A204.1 (cell line): ENCODE data around the gene ABCC6.
"Not testable (repeated sequence)": the region's sequence is repeated elsewhere in the genome, so short reads cannot be mapped to it uniquely, and the experiment has no call there.

Experiments
- FAIRE-seq: peaks from 2 replicates; lab custom pipeline; 2012; peaks lifted over from hg19 to GRCh38; lab: Jason Lieb, UNC

Gene ABCC6

DNA sequence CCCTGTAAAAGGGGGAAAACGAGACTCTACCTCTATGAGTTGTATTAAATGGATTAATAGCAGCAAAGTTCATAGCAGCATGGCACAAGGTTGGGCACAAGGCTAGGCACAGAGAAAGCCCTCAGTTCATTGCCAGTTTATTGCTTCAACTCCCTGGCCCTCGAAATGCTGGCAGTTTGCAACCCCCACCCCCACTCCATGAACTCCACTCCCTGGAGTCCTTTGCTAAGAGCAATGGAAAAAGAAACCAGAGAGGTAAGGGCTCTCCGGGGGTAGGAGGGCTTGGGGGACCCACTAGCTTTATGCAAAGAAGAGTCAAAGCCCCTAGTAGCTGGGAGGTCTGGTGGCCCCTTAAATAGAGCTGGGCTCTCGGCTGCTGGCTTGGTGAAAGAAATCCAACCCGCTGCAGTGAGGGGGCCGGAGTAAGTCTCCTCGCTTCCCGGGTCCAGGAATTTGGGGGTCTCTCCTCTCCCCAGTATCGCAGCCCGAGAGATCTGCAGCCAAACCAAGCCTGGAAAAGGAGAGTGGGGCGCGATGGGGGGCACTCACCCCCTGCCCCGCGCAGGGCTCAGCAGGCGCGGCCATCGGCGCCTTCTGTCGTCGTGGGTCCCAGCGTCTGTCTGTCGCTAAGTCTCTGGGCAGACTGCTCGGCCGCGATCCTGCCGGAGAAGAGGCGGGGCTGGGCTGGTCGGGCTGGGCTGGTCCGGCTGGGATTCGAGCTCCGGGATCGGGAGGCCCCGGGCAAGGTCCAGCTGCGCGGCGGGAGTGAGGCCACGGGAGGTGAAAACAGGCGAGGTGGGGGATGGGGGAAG, at the start of gene ABCC6:
Gene ABCC6, minus strand, starts transcription at position 645 of the 812 bp plus-strand sequence. Its CDS starts 60 bp downstream, at position 585.
- not testable (repeated sequence) for FAIRE-seq

DNA sequence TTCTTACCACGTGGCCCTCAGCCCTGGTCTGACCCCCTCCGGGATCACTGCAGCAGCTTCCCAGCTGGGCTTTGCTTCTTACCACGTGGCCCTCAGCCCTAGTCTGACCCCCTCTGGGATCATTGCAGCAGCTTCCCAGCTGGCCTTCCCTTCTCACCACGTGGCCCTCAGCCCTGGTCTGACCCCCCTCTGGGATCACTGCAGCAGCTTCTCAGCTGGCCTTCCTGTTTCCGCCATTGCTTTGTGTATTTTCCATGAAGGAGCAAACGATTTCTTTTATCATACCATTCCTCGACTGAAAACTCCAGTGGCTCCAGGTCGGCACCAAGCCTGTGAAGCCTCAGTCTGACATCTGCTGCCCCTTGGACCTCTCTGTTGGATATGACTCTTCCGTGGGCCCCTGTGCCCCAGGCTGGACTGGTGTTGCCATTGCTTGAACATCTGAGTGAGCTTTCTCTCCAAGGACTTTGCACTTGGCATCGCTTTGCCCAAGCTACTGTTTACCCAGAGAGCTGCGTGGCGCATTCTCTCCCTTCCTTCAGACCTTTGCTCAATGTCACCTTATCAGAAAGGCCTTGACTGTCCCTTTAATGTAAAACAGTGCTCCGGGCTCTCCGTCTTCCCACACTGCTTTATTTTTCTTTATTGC, 49.4 kb upstream of the ABCC6 start:
- FAIRE-seq: not testable (repeated sequence)

DNA sequence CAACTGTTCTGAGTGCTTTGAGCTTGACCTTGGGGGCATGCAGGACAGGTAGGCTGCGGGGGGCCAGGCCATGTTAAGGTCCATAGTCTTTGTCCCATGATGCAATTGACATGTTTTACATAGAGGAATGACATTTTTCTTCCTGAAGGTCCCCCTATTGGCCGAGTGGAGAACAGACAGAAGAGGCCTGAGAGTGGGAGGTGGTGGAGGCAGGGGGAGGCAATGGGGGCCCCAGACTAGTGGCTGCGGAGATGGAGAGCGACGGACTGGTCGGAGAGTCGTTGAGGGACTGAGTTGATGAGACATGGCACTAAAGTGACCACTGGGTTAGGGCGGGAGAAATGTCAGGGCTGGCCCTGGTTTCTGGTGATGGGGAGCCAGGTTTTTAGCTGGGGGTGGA, 48.4 kb upstream of the ABCC6 start:
- FAIRE-seq: not testable (repeated sequence)

DNA sequence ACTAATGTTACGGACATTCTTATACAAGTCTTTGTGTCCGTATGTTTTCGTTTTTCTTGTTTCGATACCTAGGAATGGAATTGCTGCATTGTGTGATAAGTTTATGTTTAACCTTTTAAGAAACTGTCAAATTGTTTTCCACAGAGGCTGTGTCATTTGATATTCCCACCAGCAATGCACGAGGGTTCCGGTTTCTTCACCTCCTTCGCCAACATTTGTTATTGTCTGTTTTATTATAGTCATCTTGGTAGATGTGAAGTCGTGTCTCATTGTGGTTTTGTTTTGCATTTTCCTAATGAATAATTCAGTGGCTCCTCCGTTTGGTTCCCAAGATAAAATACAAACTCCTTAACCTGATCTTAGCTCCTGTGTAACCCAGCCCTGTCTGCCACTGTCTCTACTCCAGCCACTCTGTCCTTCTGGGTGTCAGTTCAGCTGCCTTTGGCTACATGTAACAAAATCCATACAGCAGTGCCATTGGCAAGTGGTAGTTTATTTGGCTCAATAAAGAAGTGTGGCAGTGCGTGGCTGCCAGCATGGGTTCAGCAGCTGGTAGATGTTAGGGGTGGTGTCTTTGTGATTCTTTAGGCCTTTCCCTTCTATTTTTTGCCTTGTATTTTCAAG, 45.0 kb upstream of the ABCC6 start:
- not testable (repeated sequence) for FAIRE-seq

DNA sequence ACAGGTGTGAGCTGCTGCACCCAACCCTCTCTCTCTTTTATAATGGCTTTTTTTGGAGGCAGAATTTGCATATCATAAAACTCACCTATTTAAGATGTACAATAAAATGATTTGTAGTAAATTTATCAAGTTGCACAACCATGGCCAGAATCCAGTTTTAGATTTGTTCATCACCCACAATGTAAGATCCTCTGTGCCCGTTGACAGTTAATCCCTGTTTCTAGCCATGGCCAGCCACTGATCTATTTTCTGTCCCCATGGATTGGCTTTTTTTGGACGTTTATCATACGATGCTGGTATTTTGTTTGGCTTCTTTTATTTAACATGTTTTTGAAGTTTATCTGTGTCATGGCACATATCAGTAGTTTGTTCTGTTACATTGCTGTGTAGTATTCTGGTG, 44.4 kb upstream of the ABCC6 start:
- FAIRE-seq: not testable (repeated sequence)

DNA sequence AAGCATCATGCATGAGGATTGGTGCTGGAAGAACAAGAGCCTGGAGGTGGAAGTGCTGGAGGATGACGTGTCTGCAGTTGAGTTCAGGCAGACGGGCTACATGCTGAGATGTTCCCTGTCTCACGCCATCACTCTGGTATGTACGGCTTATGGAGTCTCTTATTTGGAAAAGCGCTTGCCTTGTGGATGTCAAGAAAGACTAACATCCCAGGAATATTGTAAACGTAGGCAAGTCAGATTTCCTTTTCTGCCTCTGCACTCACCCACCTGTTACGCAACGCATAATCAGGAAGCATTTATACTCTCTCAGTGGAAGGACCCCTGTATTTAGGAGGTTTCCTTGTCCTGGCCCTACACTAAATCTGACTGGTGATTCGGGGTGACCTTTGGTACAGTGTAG, 41.8 kb upstream of the ABCC6 start:
- not testable (repeated sequence) for FAIRE-seq

DNA sequence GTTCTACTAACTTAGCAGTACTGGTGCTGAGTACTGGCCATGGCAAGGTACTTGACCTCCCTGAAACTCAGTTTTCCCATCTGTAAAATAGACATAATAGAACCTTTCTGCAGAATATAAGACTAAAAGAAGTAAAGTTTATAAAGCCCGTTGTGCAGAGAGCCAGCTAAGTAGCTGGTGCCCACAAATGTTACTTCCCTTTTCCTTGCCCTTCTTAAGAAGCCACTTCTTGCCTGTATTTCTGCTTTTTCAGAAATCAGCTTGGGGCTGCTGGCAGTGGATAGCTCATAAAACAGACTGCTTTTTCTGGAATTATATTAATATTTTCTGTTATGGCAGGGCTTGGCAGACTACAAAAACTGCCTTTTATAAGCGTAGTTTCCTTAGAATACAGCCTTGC, 40.7 kb upstream of the ABCC6 start:
- FAIRE-seq: not testable (repeated sequence)

DNA sequence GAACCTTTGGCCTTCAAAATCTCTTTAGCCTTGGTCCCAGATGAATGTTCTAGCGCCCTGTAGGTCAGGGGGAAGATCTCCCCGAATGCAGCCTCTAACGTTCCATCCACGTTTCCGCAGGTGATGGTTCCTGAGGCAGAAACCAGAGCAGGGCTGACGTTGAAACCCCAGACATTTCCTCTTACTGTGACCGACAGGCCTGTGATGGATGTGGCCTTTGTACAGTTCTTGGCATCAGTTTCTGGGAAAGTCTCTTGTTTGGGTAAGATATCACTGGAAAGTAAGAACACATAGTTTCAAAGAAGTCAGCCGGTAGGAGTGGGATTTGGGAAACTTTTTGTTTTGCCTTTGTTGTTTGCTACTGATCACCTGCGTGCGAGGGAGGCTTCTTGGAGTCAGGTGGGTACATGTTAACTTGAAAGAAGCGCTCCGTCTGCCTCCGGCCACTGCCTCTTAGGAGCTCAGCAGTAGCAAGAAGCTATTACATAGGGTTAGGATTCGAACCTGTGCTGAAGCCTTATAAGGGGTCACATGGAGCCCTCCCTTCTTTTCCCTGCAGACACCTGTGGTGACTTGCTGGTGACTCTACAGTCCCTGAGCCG, 39.8 kb upstream of the ABCC6 start:
- FAIRE-seq: not testable (repeated sequence)

DNA sequence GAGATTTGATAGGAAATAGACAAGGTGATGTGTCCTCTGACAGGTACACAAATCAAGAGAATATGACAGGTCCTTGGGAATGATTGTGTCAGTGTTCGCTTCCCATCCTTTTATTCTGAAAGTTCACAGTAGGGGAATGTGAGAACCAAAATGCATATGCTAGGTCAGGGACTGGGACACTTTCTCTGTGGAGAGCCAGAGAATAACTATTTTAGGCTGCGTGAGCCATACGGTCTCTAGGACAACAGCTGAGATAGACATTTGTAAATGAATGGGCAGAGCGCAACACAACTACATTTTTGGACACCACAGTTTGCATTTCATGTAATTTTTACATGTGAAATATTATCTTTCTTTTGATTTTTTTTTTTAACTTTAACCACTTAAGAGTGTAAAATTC, 36.7 kb upstream of the ABCC6 start:
- not testable (repeated sequence) for FAIRE-seq

DNA sequence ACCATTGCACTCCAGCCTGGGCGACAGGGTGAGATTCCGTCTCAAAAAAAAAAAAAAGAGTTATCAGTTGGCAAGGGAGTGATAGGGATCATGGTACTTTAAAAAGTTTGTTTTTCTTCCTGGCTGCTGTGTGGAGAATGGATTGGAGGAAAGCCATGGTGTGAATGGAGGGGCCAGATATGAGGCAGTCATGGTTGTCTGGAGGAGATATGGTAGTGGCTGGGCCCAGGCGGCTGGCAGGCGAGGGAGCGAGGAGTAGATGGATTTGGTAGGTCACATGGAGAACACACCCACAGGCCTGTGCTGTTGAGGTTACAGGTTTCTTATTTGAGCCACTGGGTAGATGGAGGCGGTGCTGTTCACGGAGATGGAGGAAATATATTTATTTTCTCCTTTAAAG, 35.5 kb upstream of the ABCC6 start:
- FAIRE-seq: not testable (repeated sequence)

DNA sequence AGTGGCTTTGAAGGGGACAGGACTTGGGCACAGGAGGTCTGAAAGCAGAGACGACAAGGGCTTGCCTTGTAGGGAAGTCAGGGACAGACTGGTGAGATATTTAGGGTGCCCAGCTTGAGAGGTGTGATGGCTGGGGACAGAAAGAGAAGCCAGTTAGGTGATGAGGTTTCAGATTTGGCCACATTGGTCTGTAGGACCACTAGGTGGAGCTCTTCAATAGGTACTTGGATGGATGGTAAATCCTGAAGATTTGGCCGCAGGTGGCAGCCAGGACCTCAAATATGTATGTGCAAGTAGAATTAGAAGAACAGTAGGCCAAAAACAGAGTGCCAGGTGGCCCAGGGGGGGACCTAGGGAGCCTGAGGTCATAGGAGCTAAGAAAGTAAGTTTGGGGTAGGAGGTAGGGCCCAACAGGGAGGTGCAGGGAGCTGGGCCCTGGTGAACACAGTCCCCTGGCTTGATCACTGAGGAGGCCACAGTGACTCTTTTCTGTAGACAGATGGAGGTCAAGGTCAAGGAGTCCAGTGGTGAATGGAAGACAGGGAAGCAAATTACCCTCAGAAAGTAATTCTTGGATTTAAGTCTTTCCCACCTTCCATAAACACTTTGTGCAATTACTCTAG, 34.1 kb upstream of the ABCC6 start:
- not testable (repeated sequence) for FAIRE-seq

DNA sequence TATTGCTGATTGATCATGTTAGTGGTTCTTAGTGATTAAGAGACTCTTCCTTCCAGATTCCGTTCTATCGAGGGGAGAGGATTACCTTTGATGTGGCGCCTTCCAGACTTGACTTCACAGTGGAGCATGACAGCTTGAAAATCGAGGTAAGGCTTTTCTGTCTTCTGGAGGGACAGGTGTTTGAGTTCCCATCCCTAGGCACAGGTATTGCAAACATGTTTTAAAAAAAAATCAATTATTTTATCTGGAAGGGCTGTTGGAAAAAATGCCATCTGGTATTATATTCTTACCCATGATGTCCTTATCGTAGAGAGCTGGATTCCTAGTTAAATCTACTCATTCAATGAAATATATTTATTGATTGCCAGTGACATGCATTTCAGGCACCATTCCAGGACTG, 29.1 kb upstream of the ABCC6 start:
- not testable (repeated sequence) for FAIRE-seq

DNA sequence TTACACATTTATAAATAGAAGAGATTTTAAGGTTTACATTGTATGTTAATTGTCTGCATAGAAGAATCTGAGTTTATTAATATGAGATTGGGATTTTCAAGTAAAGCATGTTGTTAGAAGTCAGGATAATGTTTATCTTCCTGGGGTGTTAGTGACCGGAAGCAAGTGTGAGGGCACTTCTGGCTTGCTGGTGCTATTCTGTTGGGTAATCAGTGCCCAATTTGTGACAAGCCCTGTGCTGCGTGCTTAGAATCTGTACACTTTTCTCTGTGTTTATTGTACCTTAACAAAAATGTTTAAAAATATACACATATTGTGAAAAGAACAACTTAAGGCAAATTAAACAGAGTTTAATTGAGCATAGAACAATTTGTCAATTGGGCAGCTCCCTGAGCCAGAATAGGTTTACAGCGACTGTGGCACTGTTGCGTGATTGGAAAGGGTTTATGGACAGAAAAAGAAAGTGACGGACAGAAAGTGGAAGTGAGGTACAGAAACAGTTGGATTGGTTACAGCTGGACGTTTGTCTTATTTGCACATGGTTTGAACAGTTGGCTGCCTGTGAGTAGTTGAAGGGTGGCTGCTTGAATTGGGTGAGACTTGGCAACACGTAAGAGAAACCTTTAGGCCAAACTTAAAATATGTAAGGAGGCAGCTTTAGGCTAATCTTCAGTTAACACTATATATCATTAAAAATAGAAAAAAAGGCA, 26.5 kb upstream of the ABCC6 start:
- FAIRE-seq: not testable (repeated sequence)

DNA sequence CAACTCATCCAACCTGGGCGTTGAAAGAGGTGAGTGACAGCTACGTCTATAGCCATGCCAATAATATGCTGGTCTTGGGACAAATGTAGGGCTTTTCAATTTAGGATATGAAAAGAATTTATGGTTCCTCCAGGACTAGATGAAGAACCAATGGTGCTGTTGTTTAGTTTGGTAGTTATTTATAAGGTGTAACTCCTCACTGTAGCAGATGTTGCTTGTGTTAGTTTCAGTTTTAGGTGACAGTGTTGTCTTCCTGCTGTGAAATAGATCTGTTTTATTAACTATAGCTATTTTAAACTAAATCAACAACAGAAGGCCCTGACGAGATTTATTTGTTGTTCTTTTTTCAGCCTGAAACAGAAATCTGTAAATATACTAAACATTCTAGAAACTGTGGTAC, 24.1 kb upstream of the ABCC6 start:
- FAIRE-seq: not testable (repeated sequence)

DNA sequence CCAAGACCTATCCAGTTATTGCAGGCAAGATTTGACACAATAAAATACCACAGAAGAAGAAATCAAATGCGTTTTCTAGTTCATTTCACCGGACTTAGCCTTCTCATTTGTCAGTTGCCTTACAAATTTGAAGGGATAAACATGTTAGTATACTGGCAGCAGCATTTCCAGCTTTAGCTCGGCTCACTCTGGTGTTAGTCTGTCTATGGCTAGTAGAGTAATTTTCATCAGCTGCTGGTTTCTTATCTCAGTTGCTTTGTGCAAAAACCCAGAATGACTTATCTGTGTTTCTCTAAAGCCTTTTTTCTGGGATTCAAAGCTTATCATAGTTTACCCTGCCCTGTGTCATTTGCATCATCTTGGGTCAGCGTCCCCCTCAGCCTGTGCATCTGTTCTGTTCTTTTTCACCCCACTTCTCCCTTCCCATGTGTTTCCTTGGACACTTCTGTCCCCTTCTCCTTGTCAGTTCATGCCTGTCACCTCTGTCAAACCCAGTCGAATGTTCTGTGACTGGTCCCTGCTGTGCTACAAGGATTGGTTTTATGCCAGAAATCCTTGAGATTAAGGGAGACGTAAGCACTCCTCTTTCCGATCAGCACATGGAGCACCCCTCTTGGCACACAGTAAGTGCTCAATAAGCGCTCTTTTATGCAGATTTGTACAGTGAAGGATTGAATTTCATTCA, 23.4 kb upstream of the ABCC6 start:
- not testable (repeated sequence) for FAIRE-seq

DNA sequence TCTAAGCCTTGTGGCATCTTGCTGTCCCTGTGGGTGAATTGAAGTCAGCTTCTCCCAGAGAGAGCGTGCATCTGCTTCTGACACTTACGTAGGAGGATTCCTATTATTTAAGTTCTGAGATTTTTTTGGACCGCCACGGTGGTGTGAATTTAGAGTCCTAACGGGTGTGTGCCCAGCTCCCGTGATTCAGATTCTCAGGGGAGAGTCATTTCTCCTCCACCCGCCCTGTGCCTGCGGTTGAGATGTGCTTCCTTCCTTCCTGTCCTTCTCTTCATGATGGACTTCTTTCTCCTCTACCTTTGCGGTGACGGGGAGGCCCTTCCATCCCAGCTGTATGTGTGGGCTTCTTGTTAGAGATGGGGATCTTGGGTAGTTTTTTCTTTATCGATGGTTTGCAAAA, 20.6 kb upstream of the ABCC6 start:
- not testable (repeated sequence) for FAIRE-seq

DNA sequence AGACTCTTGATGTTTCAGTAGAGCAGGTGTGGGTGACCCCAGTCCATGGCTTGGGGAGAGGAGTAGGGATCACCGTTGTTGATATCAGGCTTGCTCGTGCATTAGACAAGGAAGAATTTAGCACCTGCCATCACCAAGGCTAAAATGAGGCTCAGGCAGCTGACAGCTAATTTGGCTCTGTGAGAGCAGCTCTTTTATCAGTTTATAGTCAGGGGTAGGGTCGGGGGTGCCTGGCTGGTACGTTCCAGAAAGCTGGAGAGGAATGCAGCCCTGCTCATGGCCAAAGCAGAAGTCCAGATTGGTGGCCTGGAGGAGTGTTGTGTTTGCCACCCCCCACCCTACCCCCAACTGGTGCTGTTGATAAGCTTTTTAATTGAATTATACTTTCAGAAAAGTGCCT, 17.4 kb upstream of the ABCC6 start:
- not testable (repeated sequence) for FAIRE-seq

DNA sequence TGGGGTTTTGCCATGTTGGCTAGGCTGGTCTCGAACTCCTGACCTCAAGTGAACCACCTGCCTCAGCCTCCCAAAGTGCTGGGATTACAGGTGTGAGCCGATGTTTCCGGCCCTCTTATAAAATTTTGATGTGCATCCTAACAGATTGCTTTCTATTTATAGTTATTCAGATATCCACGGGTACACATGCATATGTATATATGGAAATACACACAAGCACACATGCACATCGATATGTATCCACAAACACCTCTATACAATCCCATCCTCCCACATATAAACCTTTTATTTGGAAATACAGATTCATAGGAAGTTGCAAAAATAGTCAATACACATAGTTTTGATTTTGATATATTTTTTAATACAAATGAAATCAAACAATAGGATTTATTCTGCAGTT, 14.4 kb upstream of the ABCC6 start:
- FAIRE-seq: not testable (repeated sequence)

DNA sequence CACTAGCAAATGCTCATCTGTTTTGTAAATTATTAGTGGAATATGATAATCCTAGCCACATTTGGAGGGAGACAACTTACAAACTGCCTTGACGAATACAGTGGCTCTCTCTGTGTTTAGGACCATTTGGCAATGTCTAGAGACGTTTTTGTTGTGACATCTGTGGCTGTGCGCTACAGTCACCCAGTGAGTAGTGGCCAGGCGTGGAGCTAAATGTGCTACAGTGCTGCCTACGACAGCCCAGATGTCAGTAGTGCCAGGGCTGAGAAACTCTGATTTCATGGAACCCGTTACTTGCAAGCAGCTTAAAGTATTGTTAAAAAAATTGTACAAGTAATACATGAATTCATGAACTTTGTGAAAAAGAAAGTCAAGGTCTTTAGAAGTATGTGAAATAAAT, 13.8 kb upstream of the ABCC6 start:
- not testable (repeated sequence) for FAIRE-seq

DNA sequence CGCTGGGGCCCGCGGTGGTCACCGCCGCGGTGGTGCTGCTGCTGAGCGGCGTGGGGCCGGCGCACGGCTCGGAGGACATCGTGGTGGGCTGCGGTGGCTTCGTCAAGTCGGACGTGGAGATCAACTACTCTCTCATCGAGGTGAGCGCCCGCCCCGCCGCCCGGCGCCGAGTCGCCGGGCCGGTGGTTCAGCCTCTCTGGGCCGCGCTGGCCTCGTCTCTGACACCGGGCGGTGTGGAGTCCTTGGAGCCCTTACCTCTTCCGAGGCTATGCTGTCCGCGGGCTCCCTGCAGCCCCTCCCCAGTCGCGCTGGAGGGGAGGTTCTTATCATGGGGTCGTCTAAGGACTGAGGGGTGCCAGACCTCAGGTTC, 9.4 kb upstream of the ABCC6 start:
- FAIRE-seq: not testable (repeated sequence)

DNA sequence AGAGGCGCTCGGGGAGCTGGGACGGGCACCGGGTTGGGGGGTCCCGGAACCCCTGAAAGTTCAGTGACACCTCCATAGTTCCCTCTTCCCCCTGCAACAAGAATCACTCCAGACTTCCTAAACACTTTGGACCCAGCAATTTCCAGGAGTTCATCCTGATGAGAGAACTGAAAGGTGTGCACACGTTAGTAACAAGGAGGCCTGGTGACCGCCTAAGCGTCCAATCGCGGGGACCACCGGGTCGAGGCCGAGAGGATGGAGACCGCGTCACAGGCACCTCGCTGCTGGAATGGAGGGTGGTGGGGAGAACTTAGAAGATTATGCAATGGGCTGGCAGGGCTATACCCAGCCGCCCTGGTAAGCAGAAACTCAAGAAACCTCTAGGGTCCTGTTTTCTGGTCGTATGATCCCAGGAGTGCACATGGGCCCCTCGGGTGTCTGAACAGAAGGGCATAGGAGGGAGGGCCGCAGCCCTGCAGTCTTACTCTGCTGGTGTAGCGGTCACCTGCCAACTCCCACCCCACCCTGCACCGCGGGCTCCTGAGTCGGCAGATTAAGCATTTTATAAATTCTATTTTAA, 458 bp upstream of the ABCC6 start:
- not testable (repeated sequence) for FAIRE-seq
